Left ventricle myocardium inferior (tissue), 1 donor: ENCODE results near the gene NACC2. TPM values are rescaled to one million over a fixed set of nuclear protein-coding genes. Genes with fewer than 3 reads are reported as not detected.
A peak's percentile ranks its signal among the peaks of the same experiment; 100 is the strongest.

Source experiments
- DNase-seq: peaks from one replicate; pipeline ENCODE4 v3.0.0-alpha.2; 2020
- H3K27ac ChIP-seq: fragments of 200-600 bp; replicated peaks from 2 replicates; pipeline ENCODE4 v1.8.0; 2021
- H3K27me3 ChIP-seq: fragments of 200-600 bp; 2 replicates; pipeline ENCODE4 v1.8.0; 2021; ENCODE audit warnings: low read depth
- H3K36me3 ChIP-seq: fragments of 200-600 bp; 2 replicates; pipeline ENCODE4 v1.8.0; 2021
- H3K4me1 ChIP-seq: fragments of 200-600 bp; 2 replicates; pipeline ENCODE4 v1.8.0; 2021
- H3K4me3 ChIP-seq: fragments of 200-600 bp; 2 replicates; pipeline ENCODE4 v1.8.0; 2021; ENCODE audit warnings: mild to moderate bottlenecking, moderate library complexity
- H3K9me3 ChIP-seq: fragments of 200-600 bp; replicated peaks from 2 replicates; pipeline ENCODE4 v1.8.0; 2021
- intact Hi-C: fragments of 100-400 bp; cut with micrococcal nuclease; formaldehyde crosslinking; loops from one replicate; pipeline ENCODE4 v1.11.0; 2022
- total RNA-seq: library from RNA; stranded (reverse); fragmentation: NEBNext Ultra II Directional; extraction: Animal tissue kit (Norgen Biotek cat#: 25700); gene quantifications from one replicate; pipeline ENCODE4 v1.2.1, GENCODE V29; 2021
- TF ChIP-seq, protein P1 (sequence below): fragments of 200-600 bp; IDR thresholded peaks from 2 replicates; pipeline ENCODE4 v1.8.0; 2021; ENCODE audit warnings: antibody characterized with exemption, mild to moderate bottlenecking, borderline replicate concordance
- donor health status: DM: no; HTN: yes; CAD: no; lungs with severe emphysema.

Gene NACC2
- total RNA-seq, 1 donor from 2014 or later, result 29.5 TPM

DNA sequence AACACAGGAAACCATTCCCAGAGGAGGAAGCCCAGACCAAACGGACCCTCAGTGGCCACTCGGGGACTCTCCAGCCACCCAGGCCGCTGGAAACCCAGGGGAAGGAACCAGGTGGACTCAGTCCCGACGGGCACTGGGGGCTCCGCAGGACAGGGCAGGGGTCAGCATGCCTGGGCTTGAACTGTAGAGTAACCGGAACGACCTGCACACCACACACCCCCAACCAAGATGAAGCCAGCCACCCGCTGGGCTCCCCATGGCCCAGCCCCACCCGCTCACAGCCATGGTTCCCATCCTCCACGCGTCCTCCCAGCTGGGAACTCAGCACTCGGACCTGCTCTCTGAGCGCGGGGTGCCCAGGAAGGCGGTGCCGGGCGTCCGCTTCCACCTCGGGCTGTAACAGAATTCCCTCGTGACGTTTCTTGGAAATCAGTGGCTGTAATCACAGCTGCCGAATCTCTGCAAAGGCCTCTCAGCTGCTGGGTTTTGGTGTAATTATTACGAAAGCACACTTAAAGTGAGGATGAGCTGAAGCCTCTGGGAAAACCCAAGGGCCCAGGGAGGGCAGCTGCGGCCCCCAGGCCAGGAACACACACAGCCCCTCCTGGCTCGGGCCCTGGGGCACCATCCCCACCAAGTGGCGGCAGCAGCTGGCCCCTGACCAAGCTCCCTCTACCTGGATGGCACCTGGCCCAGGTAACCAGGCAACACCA is 13.8 kb downstream of the NACC2 start:
- Histone ChIP-seq H3K9me3 (no peaks in the 10 kb centered on the region), H3K27me3 (no peaks in the 10 kb centered on the region), H3K36me3 (peaks cover 7% of the 10 kb centered on the region), H3K4me1 (peaks cover 84% of the 10 kb centered on the region), H3K4me3 (no peak overlapping the region), H3K27ac (no peak overlapping the region)
- DNase-seq, result peak; percentile 31
- TF ChIP-seq, protein P1, sequence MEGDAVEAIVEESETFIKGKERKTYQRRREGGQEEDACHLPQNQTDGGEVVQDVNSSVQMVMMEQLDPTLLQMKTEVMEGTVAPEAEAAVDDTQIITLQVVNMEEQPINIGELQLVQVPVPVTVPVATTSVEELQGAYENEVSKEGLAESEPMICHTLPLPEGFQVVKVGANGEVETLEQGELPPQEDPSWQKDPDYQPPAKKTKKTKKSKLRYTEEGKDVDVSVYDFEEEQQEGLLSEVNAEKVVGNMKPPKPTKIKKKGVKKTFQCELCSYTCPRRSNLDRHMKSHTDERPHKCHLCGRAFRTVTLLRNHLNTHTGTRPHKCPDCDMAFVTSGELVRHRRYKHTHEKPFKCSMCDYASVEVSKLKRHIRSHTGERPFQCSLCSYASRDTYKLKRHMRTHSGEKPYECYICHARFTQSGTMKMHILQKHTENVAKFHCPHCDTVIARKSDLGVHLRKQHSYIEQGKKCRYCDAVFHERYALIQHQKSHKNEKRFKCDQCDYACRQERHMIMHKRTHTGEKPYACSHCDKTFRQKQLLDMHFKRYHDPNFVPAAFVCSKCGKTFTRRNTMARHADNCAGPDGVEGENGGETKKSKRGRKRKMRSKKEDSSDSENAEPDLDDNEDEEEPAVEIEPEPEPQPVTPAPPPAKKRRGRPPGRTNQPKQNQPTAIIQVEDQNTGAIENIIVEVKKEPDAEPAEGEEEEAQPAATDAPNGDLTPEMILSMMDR, result no peak
- intact Hi-C loops, result no loop called here

DNA sequence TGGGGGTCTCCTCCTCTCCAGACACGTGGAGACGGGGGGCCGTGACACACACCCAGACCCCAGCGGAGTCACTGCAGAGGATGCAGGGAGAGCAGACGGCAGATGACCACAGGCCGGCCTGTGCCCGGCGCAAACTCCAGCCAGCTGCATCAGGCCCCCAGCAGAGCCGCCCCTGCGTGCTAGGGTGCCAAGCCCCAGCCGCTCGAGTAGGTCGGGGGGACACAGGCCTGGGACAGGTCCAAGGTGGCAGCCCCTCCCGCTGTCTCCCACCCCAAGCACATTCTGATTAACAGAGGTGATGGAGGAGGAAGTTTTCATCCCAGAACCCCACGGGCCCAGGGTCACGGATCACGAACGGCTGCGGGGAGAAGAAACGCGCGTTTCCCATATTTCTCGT is 14.4 kb downstream of the NACC2 start:
- no peaks in the 10 kb centered on the region for H3K9me3 ChIP-seq
- peaks cover 79% of the 10 kb centered on the region for H3K4me1 ChIP-seq
- intact Hi-C loops, result no loop called here
- TF ChIP-seq, protein P1, result no peak
- H3K4me3 ChIP-seq, result no peak overlapping the region
- H3K36me3 ChIP-seq, result peaks cover 8% of the 10 kb centered on the region
- H3K27ac ChIP-seq, result no peak overlapping the region
- no peak for DNase-seq
- no peaks in the 10 kb centered on the region for H3K27me3 ChIP-seq

DNA sequence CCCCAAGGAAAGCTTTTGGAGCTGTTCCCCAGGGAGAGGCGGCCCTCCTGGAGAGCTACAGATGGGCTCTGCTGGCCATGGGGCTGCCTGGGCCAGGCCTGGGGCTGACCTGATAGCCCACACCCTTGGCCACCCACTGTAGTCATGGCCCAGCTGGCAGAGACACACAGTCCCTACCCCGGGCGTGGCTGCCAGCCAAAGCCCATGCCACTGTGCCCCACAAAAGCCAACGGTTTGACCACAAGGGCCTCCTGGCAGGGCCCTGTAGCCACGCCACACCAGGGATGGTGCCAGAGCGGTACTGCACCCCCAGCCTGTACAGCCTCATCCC is 15.2 kb downstream of the NACC2 start:
- TF ChIP-seq, protein P1, result no peak
- Histone ChIP-seq H3K27ac (peak overlapping the region; percentile 51), H3K4me3 (no peak overlapping the region), H3K4me1 (peaks cover 74% of the 10 kb centered on the region), H3K9me3 (no peaks in the 10 kb centered on the region), H3K36me3 (peaks cover 17% of the 10 kb centered on the region), H3K27me3 (no peaks in the 10 kb centered on the region)
- intact Hi-C loops, result no loop called here
- no peak for DNase-seq

DNA sequence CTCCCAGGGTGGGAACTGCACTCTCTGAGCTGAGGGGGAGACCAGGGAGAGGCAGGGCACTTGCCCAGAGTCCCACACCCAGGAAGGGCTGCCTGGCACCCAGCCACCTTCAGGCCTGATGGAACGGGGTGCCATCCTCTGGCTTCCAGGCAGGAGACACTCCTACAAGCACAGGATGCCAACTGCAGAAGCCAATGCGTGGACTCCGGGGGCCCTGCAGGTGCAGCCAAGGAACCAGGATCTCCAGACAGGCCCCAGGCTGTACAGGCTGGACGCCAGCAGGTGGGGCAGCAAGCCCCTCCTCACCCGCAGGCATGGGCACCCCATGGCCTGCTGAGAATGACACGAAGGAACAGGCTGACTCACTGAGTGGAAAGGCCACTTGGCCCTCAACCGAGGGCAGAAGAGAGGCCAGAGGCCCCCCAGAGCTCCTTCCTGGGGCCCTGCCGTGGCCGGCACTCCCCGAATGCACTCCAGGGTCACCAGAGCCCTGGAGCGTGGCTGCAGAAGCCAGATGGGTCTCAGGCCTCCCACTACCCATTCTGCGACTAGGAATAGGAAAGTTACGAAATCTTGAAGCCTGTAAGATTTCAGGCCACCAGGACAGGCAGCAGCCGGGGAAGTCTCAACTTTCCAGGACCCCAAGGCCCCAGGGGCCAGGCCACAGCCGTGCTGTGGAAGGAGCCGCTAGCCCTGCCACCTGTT is 15.7 kb downstream of the NACC2 start:
- intact Hi-C loops, result no loop called here
- TF ChIP-seq, protein P1, result no peak
- Histone ChIP-seq H3K27me3 (no peaks in the 10 kb centered on the region), H3K36me3 (peaks cover 22% of the 10 kb centered on the region), H3K27ac (peak overlapping the region; percentile 51), H3K4me1 (peaks cover 71% of the 10 kb centered on the region), H3K9me3 (no peaks in the 10 kb centered on the region), H3K4me3 (no peak overlapping the region)
- DNase-seq, result no peak

DNA sequence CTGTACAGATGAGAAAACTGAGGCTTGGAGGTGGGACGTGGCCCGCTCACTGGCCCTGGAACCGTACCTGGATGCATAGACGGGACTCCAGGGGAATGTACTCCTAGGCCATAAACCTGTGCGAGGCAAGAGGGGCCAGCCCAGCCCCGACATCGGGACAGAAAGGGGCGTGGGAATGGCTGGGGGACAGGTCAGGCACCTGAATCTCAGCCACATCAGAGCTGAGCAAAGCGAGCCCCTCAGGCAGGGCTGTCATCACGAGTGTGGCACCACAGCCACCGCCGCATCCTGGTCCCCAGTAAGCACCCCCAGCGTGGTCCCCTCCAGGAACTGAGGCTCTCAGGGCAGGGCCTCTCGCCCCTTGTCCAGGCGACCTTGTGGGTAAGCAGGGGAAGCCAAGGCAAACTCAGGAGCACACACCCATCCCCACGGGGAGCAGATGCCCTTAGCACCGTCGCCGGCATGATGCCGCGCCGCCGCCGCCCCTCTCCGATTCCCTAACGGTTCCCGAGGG is 16.5 kb downstream of the NACC2 start:
- Histone ChIP-seq H3K4me1 (peaks cover 63% of the 10 kb centered on the region), H3K36me3 (peaks cover 22% of the 10 kb centered on the region), H3K4me3 (no peak overlapping the region), H3K27ac (peak overlapping the region; percentile 51), H3K9me3 (no peaks in the 10 kb centered on the region), H3K27me3 (no peaks in the 10 kb centered on the region)
- no peak for DNase-seq
- TF ChIP-seq, protein P1, result no peak
- intact Hi-C loops, result no loop called here
